IMR-90 (cell line): ENCODE data around the gene VAV3. TPM values are rescaled to one million over a fixed set of nuclear protein-coding genes. Genes with fewer than 3 reads are reported as not detected.

Source experiments
- ATAC-seq: fragments of 200-7000 bp; cut with Tn5 transposase; 2 replicates; pipeline ENCODE4 v1.9.1; 2020; ENCODE audit warnings: low read depth, mild to moderate bottlenecking, moderate library complexity
- BruUV-seq: library from RNA; stranded (reverse); fragments of 400-500 nt; replicated peaks from 2 replicates; lab custom pipeline; 2021; lab: Mats Ljungman, UMichigan
- CTCF ChIA-PET: fragments of 300-600 bp; formaldehyde crosslinking; extraction: SDS; loops from one replicate; lab custom pipeline; 2021; ENCODE audit warnings: antibody characterized with exemption; lab: Yijun Ruan, JAX
- POLR2A ChIA-PET: fragments of 300-600 bp; sonication (Branson Sonifier 250); formaldehyde crosslinking; loops from one replicate; lab custom pipeline; 2022; ENCODE audit warnings: antibody characterized with exemption; ENCODE audit not compliant: unreplicated experiment; lab: Charles Lee
- DNase-seq: peaks from one replicate; pipeline ENCODE4 v3.0.0; 2013
- H2AFZ ChIP-seq: replicated peaks from 2 replicates; pipeline ENCODE3; 2013; ENCODE audit warnings: low read length, mild to moderate bottlenecking; ENCODE audit not compliant: poor library complexity
- H2AK5ac ChIP-seq: 2 replicates; pipeline ENCODE4 v1.6.1; 2013; ENCODE audit warnings: low read depth, low read length, inconsistent platforms
- H2AK9ac ChIP-seq: replicated peaks from 2 replicates; pipeline ENCODE3; 2013; ENCODE audit warnings: mild to moderate bottlenecking, low read depth, low read length, moderate library complexity; ENCODE audit not compliant: poor library complexity
- H2BK120ac ChIP-seq: 2 replicates; pipeline ENCODE4 v1.6.1; 2013; ENCODE audit warnings: low read depth, low read length, inconsistent platforms
- H2BK15ac ChIP-seq: 3 replicates; pipeline ENCODE4 v1.6.1; 2013; ENCODE audit warnings: low read depth, low read length, inconsistent platforms
- H2BK20ac ChIP-seq: 2 replicates; pipeline ENCODE4 v1.6.1; 2013; ENCODE audit warnings: low read depth, mild to moderate bottlenecking, inconsistent platforms, low read length, moderate library complexity
- H2BK5ac ChIP-seq: 2 replicates; pipeline ENCODE4 v1.6.1; 2013; ENCODE audit warnings: mild to moderate bottlenecking, low read depth, low read length, inconsistent platforms; ENCODE audit not compliant: poor library complexity, severe bottlenecking
- H3K14ac ChIP-seq: replicated peaks from 2 replicates; pipeline ENCODE4 v1.6.1; 2013; ENCODE audit warnings: low read depth, low read length, inconsistent platforms
- H3K18ac ChIP-seq: 2 replicates; pipeline ENCODE4 v1.6.1; 2013; ENCODE audit warnings: low read depth, low read length, control low read depth
- H3K23ac ChIP-seq: 2 replicates; pipeline ENCODE4 v1.6.1; 2013; ENCODE audit warnings: low read depth, low read length, inconsistent platforms
- H3K27ac ChIP-seq: 2 replicates; pipeline ENCODE4 v1.5.1; 2013; ENCODE audit warnings: mild to moderate bottlenecking, control low read depth, low read length; ENCODE audit not compliant: insufficient read depth
- H3K27me3 ChIP-seq: 2 replicates; pipeline ENCODE4 v1.6.1; 2013; ENCODE audit warnings: low read length; ENCODE audit not compliant: control insufficient read depth, insufficient read depth
- H3K36me3 ChIP-seq: 2 replicates; pipeline ENCODE4 v1.6.1; 2013; ENCODE audit warnings: low read length, mixed read lengths; ENCODE audit not compliant: control insufficient read depth, insufficient read depth
- H3K4ac ChIP-seq: 2 replicates; pipeline ENCODE4 v1.6.1; 2013; ENCODE audit warnings: low read depth, low read length, inconsistent platforms
- H3K4me1 ChIP-seq: 2 replicates; pipeline ENCODE4 v1.6.1; 2013; ENCODE audit warnings: low read length, mixed read lengths; ENCODE audit not compliant: control insufficient read depth, insufficient read depth
- H3K4me2 ChIP-seq: 2 replicates; pipeline ENCODE4 v1.6.1; 2013; ENCODE audit warnings: low read depth, mild to moderate bottlenecking, control low read depth, low read length, moderate library complexity
- H3K4me3 ChIP-seq: 2 replicates; pipeline ENCODE4 v1.5.1; 2013; ENCODE audit warnings: low read depth, mild to moderate bottlenecking, control low read depth, low read length, moderate library complexity; ENCODE audit not compliant: insufficient read depth
- H3K56ac ChIP-seq: 2 replicates; pipeline ENCODE4 v1.6.1; 2013; ENCODE audit warnings: low read length, inconsistent platforms; ENCODE audit not compliant: insufficient read depth; ENCODE audit errors: extremely low read depth
- H3K79me1 ChIP-seq, 2 experiments: 2 replicates each; pipeline ENCODE4 v1.6.1; 2013; ENCODE audit warnings: low read length in 2 of 2, inconsistent platforms in 1 of 2, low read depth in 1 of 2
- H3K9ac ChIP-seq: 2 replicates; pipeline ENCODE4 v1.6.1; 2013; ENCODE audit warnings: low read depth, low read length, control low read depth
- H3K9me1 ChIP-seq: 2 replicates; pipeline ENCODE4 v1.6.1; 2013; ENCODE audit warnings: low read length, inconsistent platforms; ENCODE audit not compliant: insufficient read depth
- H3K9me3 ChIP-seq: 2 replicates; pipeline ENCODE4 v1.6.1; 2013; ENCODE audit warnings: low read length; ENCODE audit not compliant: control insufficient read depth, insufficient read depth
- H4K20me1 ChIP-seq: 2 replicates; pipeline ENCODE4 v1.6.1; 2013; ENCODE audit warnings: low read length, inconsistent platforms; ENCODE audit not compliant: insufficient read depth
- H4K5ac ChIP-seq: 2 replicates; pipeline ENCODE4 v1.6.1; 2013; ENCODE audit warnings: mild to moderate bottlenecking, low read depth, low read length, control low read depth
- H4K8ac ChIP-seq, 2 experiments: 2 replicates each; pipeline ENCODE4 v1.6.1; 2013; ENCODE audit warnings: low read depth in 2 of 2, low read length in 2 of 2, control low read depth in 1 of 2, inconsistent platforms in 1 of 2
- H4K91ac ChIP-seq: 2 replicates; pipeline ENCODE4 v1.6.1; 2013; ENCODE audit warnings: low read depth, low read length, inconsistent platforms; ENCODE audit not compliant: insufficient read depth
- BHLHE40 ChIP-seq: fragments of 150-350 bp; IDR thresholded peaks from 2 replicates; pipeline ENCODE4 v1.6.1; 2016; ENCODE audit warnings: mild to moderate bottlenecking, low read depth, low read length
- CEBPB ChIP-seq: IDR thresholded peaks from 2 replicates; pipeline ENCODE4 v1.6.1; 2012; ENCODE audit warnings: low read depth, low read length, improper control_type of control experiment
- CHD1 ChIP-seq: IDR thresholded peaks from 2 replicates; pipeline ENCODE4 v1.6.1; 2012; ENCODE audit warnings: low read depth, low read length, improper control_type of control experiment
- FOS ChIP-seq: fragments of 150-350 bp; IDR thresholded peaks from 2 replicates; pipeline ENCODE4 v1.6.1; 2016; ENCODE audit warnings: low read depth, low read length
- MAFK ChIP-seq: IDR thresholded peaks from 2 replicates; pipeline ENCODE4 v1.6.1; 2012; ENCODE audit warnings: low read depth, low read length, improper control_type of control experiment
- MAZ ChIP-seq: IDR thresholded peaks from 2 replicates; pipeline ENCODE4 v1.6.1; 2012; ENCODE audit warnings: low read depth, mild to moderate bottlenecking, low read length, improper control_type of control experiment, moderate library complexity, borderline replicate concordance
- MXI1 ChIP-seq: IDR thresholded peaks from 2 replicates; pipeline ENCODE4 v1.6.1; 2012; ENCODE audit warnings: low read depth, mild to moderate bottlenecking, low read length, moderate library complexity, borderline replicate concordance
- RAD21 ChIP-seq: IDR thresholded peaks from 2 replicates; pipeline ENCODE4 v1.6.1; 2012; ENCODE audit warnings: low read length, improper control_type of control experiment
- RCOR1 ChIP-seq: IDR thresholded peaks from 2 replicates; pipeline ENCODE4 v1.6.1; 2012; ENCODE audit warnings: mild to moderate bottlenecking, low read length, improper control_type of control experiment; ENCODE audit not compliant: insufficient replicate concordance
- RFX5 ChIP-seq: IDR thresholded peaks from 2 replicates; pipeline ENCODE4 v1.8.0; 2012; ENCODE audit warnings: low read depth, mild to moderate bottlenecking, low read length, moderate library complexity
- SMC3 ChIP-seq: fragments of 150-350 bp; IDR thresholded peaks from 2 replicates; pipeline ENCODE4 v1.6.1; 2016; ENCODE audit warnings: low read depth, mild to moderate bottlenecking, antibody characterized with exemption, low read length, moderate library complexity
- WGBS, 2 experiments: methylation state at CpG; one replicate each; pipeline versions ENCODE4 v1.1.5 to v1.1.7; 2013; ENCODE audit warnings: missing lambda C conversion rate in 2 of 2; ENCODE audit not compliant: insufficient read length in 1 of 2; ENCODE audit errors: extremely low coverage in 2 of 2; 5-methylcytosine and 5-hydroxymethylcytosine counted together
- dilution Hi-C: fragments of 300-500 bp; cut with HindIII; formaldehyde crosslinking; loops from one replicate; pipeline ENCODE4 v1.14.3; 2018; ENCODE audit warnings: low sequenced_read_pairs; ENCODE audit not compliant: unreplicated experiment
- in situ Hi-C: fragments of 300-500 bp; cut with MboI; formaldehyde crosslinking; loops from 3 replicates; pipeline ENCODE4 v1.14.3; 2019; ENCODE audit warnings: low sequenced_read_pairs, inconsistent platforms, mixed read lengths
- intact Hi-C: fragments of 100-400 bp; cut with micrococcal nuclease; formaldehyde crosslinking; loops from 2 replicates; pipeline ENCODE4 v1.10.0; 2022
- polyA plus RNA-seq, 3 experiments: library from polyadenylated mRNA; depleted of rRNA; stranded (reverse); fragments of >200 nt; gene quantifications; 2 replicates each; pipeline ENCODE4 v1.2.3, GENCODE V29; 2012; ENCODE audit warnings: low replicate concordance in 1 of 3
- total RNA-seq: library from RNA; depleted of rRNA; stranded (reverse); fragments of >200 nt; gene quantifications from 2 replicates; pipeline ENCODE4 v1.2.3, GENCODE V29; 2012
- TF ChIP-seq, protein P1 (sequence below): conservative IDR thresholded peaks from 2 replicates; pipeline ENCODE4 v1.5.1; 2012; ENCODE audit warnings: mild to moderate bottlenecking, low read depth, low read length, improper control_type of control experiment

VAV3 gene
- total and polyA plus RNA-seq, 2 of the 4 experiments (the other 2 are of a cell fraction), result 0.12 to 0.18 TPM

DNA sequence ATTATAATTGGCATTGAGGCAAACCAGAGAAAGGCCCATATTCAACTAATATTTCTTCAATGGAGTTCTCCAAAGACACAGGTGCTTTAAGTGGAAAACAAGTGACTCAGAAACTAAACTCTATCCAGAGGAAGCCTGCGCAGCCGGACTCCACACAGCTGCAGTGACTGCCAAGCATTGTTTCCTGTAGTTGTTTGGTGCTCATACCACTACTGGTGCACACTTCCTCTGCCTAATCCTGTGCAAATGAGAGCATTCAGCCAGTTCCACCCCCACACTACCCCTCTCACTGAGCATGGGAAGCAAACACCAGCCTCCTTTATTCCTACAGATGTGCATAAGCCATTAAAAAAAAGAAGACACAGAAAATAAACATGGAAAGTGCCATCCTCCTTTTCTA, 102.9 kb downstream of the VAV3 start:
- H3K23ac ChIP-seq, result no peak overlapping the region
- no peak overlapping the region for H3K18ac ChIP-seq
- no peaks in the 10 kb centered on the region for H3K4me1 ChIP-seq
- no peak for TF ChIP-seq FOS
- TF ChIP-seq CHD1, result no peak
- TF ChIP-seq RAD21, result no peak
- TF ChIP-seq SMC3, result no peak
- TF ChIP-seq RCOR1, result no peak
- TF ChIP-seq CEBPB, result no peak
- no peak for TF ChIP-seq MAZ
- TF ChIP-seq, protein P1, sequence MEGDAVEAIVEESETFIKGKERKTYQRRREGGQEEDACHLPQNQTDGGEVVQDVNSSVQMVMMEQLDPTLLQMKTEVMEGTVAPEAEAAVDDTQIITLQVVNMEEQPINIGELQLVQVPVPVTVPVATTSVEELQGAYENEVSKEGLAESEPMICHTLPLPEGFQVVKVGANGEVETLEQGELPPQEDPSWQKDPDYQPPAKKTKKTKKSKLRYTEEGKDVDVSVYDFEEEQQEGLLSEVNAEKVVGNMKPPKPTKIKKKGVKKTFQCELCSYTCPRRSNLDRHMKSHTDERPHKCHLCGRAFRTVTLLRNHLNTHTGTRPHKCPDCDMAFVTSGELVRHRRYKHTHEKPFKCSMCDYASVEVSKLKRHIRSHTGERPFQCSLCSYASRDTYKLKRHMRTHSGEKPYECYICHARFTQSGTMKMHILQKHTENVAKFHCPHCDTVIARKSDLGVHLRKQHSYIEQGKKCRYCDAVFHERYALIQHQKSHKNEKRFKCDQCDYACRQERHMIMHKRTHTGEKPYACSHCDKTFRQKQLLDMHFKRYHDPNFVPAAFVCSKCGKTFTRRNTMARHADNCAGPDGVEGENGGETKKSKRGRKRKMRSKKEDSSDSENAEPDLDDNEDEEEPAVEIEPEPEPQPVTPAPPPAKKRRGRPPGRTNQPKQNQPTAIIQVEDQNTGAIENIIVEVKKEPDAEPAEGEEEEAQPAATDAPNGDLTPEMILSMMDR, result no peak
- no peak for TF ChIP-seq MAFK
- TF ChIP-seq BHLHE40, result no peak
- no peak for TF ChIP-seq RFX5
- TF ChIP-seq MXI1, result no peak
- dilution Hi-C loops (no loop called here), intact Hi-C loops (no loop called here), in situ Hi-C loops (no loop called here)
- POLR2A ChIA-PET, result no interaction called here
- no peaks in the 10 kb centered on the region for H3K27me3 ChIP-seq
- no peaks in the 10 kb centered on the region for H3K9me3 ChIP-seq
- no peaks in the 10 kb centered on the region for H3K79me1 ChIP-seq
- H2BK15ac ChIP-seq, result no peak overlapping the region
- no peak overlapping the region for H3K4me2 ChIP-seq
- H3K4me3 ChIP-seq, result no peak overlapping the region
- H2AK9ac ChIP-seq, result no peak overlapping the region
- H2AFZ ChIP-seq, result no peak overlapping the region
- H3K9ac ChIP-seq, result no peak overlapping the region
- no peak overlapping the region for H4K8ac ChIP-seq
- BruUV-seq, result no TSS peak
- no peak overlapping the region for H3K14ac ChIP-seq
- no peak overlapping the region for H3K27ac ChIP-seq
- no peaks in the 10 kb centered on the region for H3K9me1 ChIP-seq
- H4K20me1 ChIP-seq, result no peaks in the 10 kb centered on the region
- ATAC-seq (no peak), DNase-seq (no peak)
- no peak overlapping the region for H4K5ac ChIP-seq
- H2BK5ac ChIP-seq, result no peak overlapping the region
- H2BK120ac ChIP-seq, result no peak overlapping the region
- H4K91ac ChIP-seq, result no peak overlapping the region
- H2AK5ac ChIP-seq, result no peak overlapping the region
- 80% methylated on average over 1 of the region's 2 CpGs; no CpG with 5 or more reads in 1 of the 2 experiments for WGBS, 2 experiments
- no peak overlapping the region for H2BK20ac ChIP-seq
- no peak overlapping the region for H3K4ac ChIP-seq
- H3K36me3 ChIP-seq, result no peaks in the 10 kb centered on the region
- CTCF ChIA-PET, result no interaction called here
- no peak overlapping the region for H3K56ac ChIP-seq
